Keratinocyte (primary cell): ENCODE data around the gene AGAP1. TPM values are rescaled to one million over a fixed set of nuclear protein-coding genes. Genes with fewer than 3 reads are reported as not detected.

Experiments
- DNase-seq: peaks from one replicate; pipeline ENCODE4 v3.0.0-alpha.2; 2011; ENCODE audit warnings: low read depth, missing footprints, low spot score
- FAIRE-seq: peaks from 2 replicates; lab custom pipeline; 2011; peaks lifted over from hg19 to GRCh38; lab: Jason Lieb, UNC
- H2AFZ ChIP-seq: 2 replicates; pipeline ENCODE4 v1.6.0; 2012; ENCODE audit warnings: low read length, control low read depth, inconsistent platforms; ENCODE audit not compliant: control insufficient read depth
- H3K27ac ChIP-seq: 2 replicates; pipeline ENCODE4 v1.5.1; 2011; ENCODE audit warnings: low read length; ENCODE audit not compliant: control insufficient read depth, insufficient read depth
- H3K27me3 ChIP-seq: 3 replicates; pipeline ENCODE4 v1.6.0; 2011; ENCODE audit warnings: low read length; ENCODE audit not compliant: control insufficient read depth, insufficient read depth; ENCODE audit errors: extremely low read depth
- H3K36me3 ChIP-seq, 2 experiments: 2 replicates in 1 of 2; 3 replicates in 1 of 2; pipeline ENCODE4 v1.5.1; 2011; ENCODE audit warnings: low read length in 2 of 2, mild to moderate bottlenecking in 1 of 2; ENCODE audit not compliant: control insufficient read depth in 2 of 2, insufficient read depth in 2 of 2; ENCODE audit errors: extremely low read depth in 1 of 2
- H3K4me1 ChIP-seq: 3 replicates; pipeline ENCODE4 v1.5.1; 2011; ENCODE audit warnings: low read length; ENCODE audit not compliant: control insufficient read depth, insufficient read depth; ENCODE audit errors: extremely low read depth
- H3K4me2 ChIP-seq: 3 replicates; pipeline ENCODE4 v1.6.0; 2011; ENCODE audit warnings: low read depth, low read length; ENCODE audit not compliant: control insufficient read depth, insufficient read depth; ENCODE audit errors: extremely low read depth
- H3K4me3 ChIP-seq, 3 experiments: fragments of 200-600 bp in 1 of 3; sonication (generic) in 1 of 3; 2 replicates in 2 of 3; 3 replicates in 1 of 3; pipeline ENCODE4 v1.5.1; 2011 to 2016; ENCODE audit warnings: low read length in 3 of 3, mild to moderate bottlenecking in 3 of 3, control low read depth in 2 of 3, inconsistent platforms in 1 of 3, low read depth in 1 of 3, mixed read lengths in 1 of 3, mixed run types in 1 of 3, moderate library complexity in 1 of 3; ENCODE audit not compliant: control insufficient read depth in 2 of 3, insufficient read depth in 2 of 3; ENCODE audit errors: extremely low read depth in 1 of 3
- H3K79me2 ChIP-seq: 2 replicates; pipeline ENCODE4 v1.6.0; 2012; ENCODE audit warnings: low read length; ENCODE audit not compliant: control insufficient read depth, insufficient read depth
- H3K9ac ChIP-seq: 3 replicates; pipeline ENCODE4 v1.6.0; 2011; ENCODE audit warnings: low read length; ENCODE audit not compliant: control insufficient read depth, insufficient read depth; ENCODE audit errors: extremely low read depth
- H3K9me1 ChIP-seq: 3 replicates; pipeline ENCODE4 v1.6.0; 2011; ENCODE audit warnings: low read length; ENCODE audit not compliant: control insufficient read depth, insufficient read depth; ENCODE audit errors: extremely low read depth
- H3K9me3 ChIP-seq: 2 replicates; pipeline ENCODE4 v1.5.1; 2012; ENCODE audit warnings: low read depth, low read length; ENCODE audit not compliant: control insufficient read depth
- H4K20me1 ChIP-seq: 3 replicates; pipeline ENCODE4 v1.6.0; 2011; ENCODE audit warnings: low read length; ENCODE audit not compliant: control insufficient read depth, insufficient read depth; ENCODE audit errors: extremely low read depth
- EZH2 ChIP-seq: IDR thresholded peaks from one replicate; pipeline ENCODE4 v1.6.1; 2012; ENCODE audit warnings: inconsistent platforms, mild to moderate bottlenecking, low read length, moderate library complexity
- dilution Hi-C: fragments of 300-500 bp; cut with MboI; formaldehyde crosslinking; loops from one replicate; pipeline ENCODE4 v1.7.0; 2020; ENCODE audit warnings: low sequenced_read_pairs; ENCODE audit not compliant: extremely low pct_ligation_motif_present
- polyA plus RNA-seq, 5 experiments: library from polyadenylated mRNA; depleted of rRNA in 3 of 5; stranded (reverse) in 3 of 5; stranded (forward) in 1 of 5; unstranded in 1 of 5; fragments of >200 nt; gene quantifications; 1 replicate in 1 of 5; 2 replicates in 3 of 5; 3 replicates in 1 of 5; pipeline versions ENCODE4 v1.2.1 to v1.2.3, GENCODE V29; 2011 to 2012; ENCODE audit warnings: missing spikeins in 2 of 5, low read depth in 1 of 5, low replicate concordance in 1 of 5
- TF ChIP-seq, protein P1 (sequence below), 3 experiments: IDR thresholded peaks in 1 of 3; conservative IDR thresholded peaks in 1 of 3; optimal IDR thresholded peaks in 1 of 3; 2 replicates in 2 of 3; 3 replicates in 1 of 3; pipeline versions ENCODE3 to v1.5.1; 2011; ENCODE audit warnings: low read length in 3 of 3, mild to moderate bottlenecking in 3 of 3, moderate library complexity in 2 of 3, control low read depth in 1 of 3, inconsistent platforms in 1 of 3; ENCODE audit not compliant: insufficient read depth in 2 of 3; ENCODE audit errors: extremely low read depth in 1 of 3

The AGAP1 gene
- polyA plus RNA-seq, 1 donor (not counting 4 experiments of a cell fraction or from before 2014, with no cell fraction given), result 12.6 TPM

DNA sequence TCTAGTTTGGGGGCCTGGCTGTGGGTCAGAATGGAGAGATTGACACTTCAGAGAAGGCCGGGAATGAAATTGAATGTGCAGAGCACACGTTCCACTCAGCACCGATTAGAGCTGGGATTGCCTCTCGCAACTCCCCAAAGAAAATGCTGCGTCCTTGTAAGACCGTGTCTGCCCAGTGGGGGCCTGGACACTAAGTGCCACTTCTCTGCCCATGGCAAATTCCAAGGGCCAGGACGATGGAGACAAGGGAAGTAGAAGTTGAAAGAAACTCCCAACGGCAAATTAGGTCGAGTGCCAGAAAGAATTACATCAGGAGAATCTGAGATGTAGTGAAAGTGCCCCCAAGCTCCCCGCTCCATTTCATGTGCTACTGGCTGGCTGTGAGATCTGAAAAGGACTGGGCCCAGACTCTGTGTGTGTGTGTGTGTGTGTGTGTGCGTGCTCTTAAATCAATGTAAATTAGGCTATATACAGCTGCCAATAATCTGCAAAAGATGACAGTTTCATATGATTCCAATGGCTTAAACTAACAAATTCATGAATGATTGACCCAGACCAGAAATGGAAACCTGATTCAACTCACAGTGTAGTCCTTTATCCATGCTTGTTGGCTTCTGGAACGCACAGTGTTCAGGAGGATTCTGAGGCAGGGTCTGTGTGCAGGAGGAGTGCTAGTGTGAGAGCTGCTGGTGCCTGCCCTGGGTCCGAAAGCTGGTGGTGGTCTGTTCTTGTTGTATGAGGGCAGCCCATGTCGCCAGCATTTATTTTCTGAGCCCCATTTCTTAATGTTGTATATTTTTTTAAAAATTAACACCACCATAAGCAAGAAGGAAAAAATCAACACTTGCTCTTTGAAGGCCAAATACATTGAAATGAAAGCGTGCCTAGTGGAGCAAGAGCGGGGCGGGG is 234.3 kb downstream of the AGAP1 start:
- H4K20me1 ChIP-seq, result no peaks in the 10 kb centered on the region
- no peaks in the 10 kb centered on the region for H3K9me3 ChIP-seq
- DNase-seq (no peak), FAIRE-seq (no peak)
- H3K27ac ChIP-seq, result no peak overlapping the region
- H3K9ac ChIP-seq, result no peak overlapping the region
- peaks cover 0 to 2% of the 10 kb centered on the region in 2 experiments for H3K36me3 ChIP-seq
- no peak overlapping the region for H3K4me3 ChIP-seq
- H3K4me2 ChIP-seq, result no peak overlapping the region
- H3K79me2 ChIP-seq, result no peaks in the 10 kb centered on the region
- dilution Hi-C loops, result no loop called here
- H3K4me1 ChIP-seq, result no peaks in the 10 kb centered on the region
- H2AFZ ChIP-seq, result no peak overlapping the region
- no peak for TF ChIP-seq EZH2
- TF ChIP-seq, protein P1, sequence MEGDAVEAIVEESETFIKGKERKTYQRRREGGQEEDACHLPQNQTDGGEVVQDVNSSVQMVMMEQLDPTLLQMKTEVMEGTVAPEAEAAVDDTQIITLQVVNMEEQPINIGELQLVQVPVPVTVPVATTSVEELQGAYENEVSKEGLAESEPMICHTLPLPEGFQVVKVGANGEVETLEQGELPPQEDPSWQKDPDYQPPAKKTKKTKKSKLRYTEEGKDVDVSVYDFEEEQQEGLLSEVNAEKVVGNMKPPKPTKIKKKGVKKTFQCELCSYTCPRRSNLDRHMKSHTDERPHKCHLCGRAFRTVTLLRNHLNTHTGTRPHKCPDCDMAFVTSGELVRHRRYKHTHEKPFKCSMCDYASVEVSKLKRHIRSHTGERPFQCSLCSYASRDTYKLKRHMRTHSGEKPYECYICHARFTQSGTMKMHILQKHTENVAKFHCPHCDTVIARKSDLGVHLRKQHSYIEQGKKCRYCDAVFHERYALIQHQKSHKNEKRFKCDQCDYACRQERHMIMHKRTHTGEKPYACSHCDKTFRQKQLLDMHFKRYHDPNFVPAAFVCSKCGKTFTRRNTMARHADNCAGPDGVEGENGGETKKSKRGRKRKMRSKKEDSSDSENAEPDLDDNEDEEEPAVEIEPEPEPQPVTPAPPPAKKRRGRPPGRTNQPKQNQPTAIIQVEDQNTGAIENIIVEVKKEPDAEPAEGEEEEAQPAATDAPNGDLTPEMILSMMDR (optimal IDR thresholded peaks at IDR 0.05 in 1 of 3, IDR thresholded peaks at IDR 0.05 in 1 of 3, conservative IDR thresholded peaks at IDR 0.05 in 1 of 3; ENCODE audit: extremely low read depth in 1 of 3, insufficient read depth in 2 of 3, low read length in 3 of 3), result no peak
- H3K9me1 ChIP-seq, result no peaks in the 10 kb centered on the region
- no peaks in the 10 kb centered on the region for H3K27me3 ChIP-seq

DNA sequence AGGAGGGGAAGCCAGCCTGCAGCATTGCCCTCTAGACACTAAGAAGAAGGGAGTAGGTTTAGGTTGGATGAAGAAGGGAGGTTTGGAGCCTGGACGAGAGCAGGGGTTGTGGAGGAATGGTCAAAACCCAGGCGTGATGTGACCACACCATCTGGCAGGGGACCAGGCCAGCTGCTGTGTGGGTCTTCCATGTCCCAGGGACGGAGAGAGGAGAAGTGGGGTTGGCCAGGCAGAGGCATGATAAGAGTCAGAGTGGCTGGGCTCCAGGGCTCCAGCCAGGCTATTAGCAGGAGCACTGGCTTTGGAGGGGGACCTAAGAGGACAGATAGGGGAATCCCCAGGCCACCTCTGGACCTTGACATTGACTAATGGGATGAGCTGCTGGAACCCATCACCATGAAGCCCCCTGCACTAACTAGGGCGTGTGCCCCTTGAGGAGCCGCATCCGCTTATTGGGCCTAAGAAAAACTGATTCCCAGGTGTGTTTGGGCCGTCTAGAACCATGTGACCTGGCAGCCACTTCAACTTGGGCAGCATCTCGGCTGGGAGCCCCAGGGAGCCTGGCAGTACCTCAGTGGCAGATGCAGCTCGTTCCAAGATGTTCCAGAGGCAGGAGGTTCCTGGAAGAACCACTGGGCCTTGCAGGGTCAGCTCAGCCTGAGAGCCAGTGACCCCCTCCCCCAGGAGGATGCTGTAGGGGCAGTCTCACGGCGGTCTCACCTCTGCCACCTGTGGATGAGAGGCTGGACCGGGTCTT is 235.1 kb downstream of the AGAP1 start:
- no peaks in the 10 kb centered on the region for H3K79me2 ChIP-seq
- FAIRE-seq (no peak), DNase-seq (no peak)
- TF ChIP-seq EZH2, result no peak
- TF ChIP-seq, protein P1 (optimal IDR thresholded peaks at IDR 0.05 in 1 of 3, IDR thresholded peaks at IDR 0.05 in 1 of 3, conservative IDR thresholded peaks at IDR 0.05 in 1 of 3; ENCODE audit: extremely low read depth in 1 of 3, insufficient read depth in 2 of 3, low read length in 3 of 3), result no peak
- peaks cover 0 to 2% of the 10 kb centered on the region in 2 experiments for H3K36me3 ChIP-seq
- H3K9ac ChIP-seq, result no peak overlapping the region
- H3K27ac ChIP-seq, result no peak overlapping the region
- no peaks in the 10 kb centered on the region for H4K20me1 ChIP-seq
- no peaks in the 10 kb centered on the region for H3K9me3 ChIP-seq
- H3K9me1 ChIP-seq, result no peaks in the 10 kb centered on the region
- no peaks in the 10 kb centered on the region for H3K4me1 ChIP-seq
- no peak overlapping the region for H3K4me2 ChIP-seq
- no peaks in the 10 kb centered on the region for H3K27me3 ChIP-seq
- dilution Hi-C loops, result no loop called here
- no peak overlapping the region for H3K4me3 ChIP-seq
- H2AFZ ChIP-seq, result no peak overlapping the region
